Activated naive CD8-positive, alpha-beta T cell treated with anti-CD3 and anti-CD28 coated beads for 36 hours (primary cell): ENCODE results near the gene CR1. TPM values are rescaled to one million over a fixed set of nuclear protein-coding genes. Genes with fewer than 3 reads are reported as not detected.
A peak's percentile ranks its signal among the peaks of the same experiment; 100 is the strongest.
"Not testable (repeated sequence)": the region's sequence is repeated elsewhere in the genome, so short reads cannot be mapped to it uniquely, and the experiment has no call there.

Experiments used
- DNase-seq: peaks from one replicate; pipeline ENCODE4 v3.0.0; 2021
- H3K27ac Mint-ChIP-seq: one replicate; pipeline ENCODE4 v1.8.0; 2022; ENCODE audit warnings: mild to moderate bottlenecking, moderate library complexity, mixed read lengths
- H3K27me3 Mint-ChIP-seq: one replicate; pipeline ENCODE4 v1.8.0; 2022; ENCODE audit warnings: mild to moderate bottlenecking, mixed read lengths
- H3K36me3 Mint-ChIP-seq: one replicate; pipeline ENCODE4 v1.8.0; 2021; ENCODE audit warnings: mild to moderate bottlenecking, mixed read lengths
- H3K4me1 Mint-ChIP-seq: one replicate; pipeline ENCODE4 v1.8.0; 2021; ENCODE audit warnings: mixed read lengths
- H3K4me3 Mint-ChIP-seq: one replicate; pipeline ENCODE4 v1.8.0; 2022; ENCODE audit warnings: mild to moderate bottlenecking, moderate library complexity, mixed read lengths
- H3K9me3 Mint-ChIP-seq: one replicate; pipeline ENCODE4 v1.8.0; 2022; ENCODE audit warnings: mixed read lengths
- total RNA-seq, 2 experiments: library from RNA; stranded (reverse); gene quantifications; one replicate each; pipeline ENCODE4 v1.2.3, GENCODE V29; 2021

Gene CR1
- total RNA-seq, 2 experiments from 2014 or later, result not detected

DNA sequence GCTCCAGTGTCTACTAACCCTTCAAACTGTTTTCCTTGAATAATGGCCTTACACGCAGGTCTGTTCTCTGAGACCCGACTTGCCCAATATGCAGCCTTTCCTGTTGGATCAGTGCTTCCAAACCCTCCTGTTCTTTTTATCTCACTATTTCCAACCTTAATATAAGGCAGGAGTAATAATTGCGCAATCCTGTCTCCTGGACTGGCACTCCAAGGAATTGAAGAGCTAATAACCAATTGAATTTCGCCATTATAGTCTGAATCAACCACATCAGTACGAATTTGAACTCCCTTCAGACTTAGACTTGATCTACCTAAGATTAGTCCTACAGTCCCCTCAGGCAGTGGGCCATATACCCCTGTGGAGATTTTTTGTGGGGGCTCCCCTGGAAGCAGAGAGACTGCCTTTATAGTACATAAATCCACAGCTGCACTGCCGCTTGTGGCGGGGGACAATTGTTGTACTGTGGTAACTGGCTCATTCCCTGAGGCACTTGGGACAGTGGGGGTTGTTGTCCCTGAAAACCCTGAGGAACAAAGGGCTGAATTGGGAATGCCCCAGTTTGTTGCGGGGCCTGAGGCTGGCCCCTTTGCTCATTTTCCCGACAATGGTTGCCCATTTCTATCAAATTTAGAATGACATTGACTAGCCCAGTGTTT lies 142.7 kb downstream of the CR1 start:
- H3K27ac Mint-ChIP-seq, DNase-seq, H3K9me3 Mint-ChIP-seq, H3K4me1 Mint-ChIP-seq, H3K4me3 Mint-ChIP-seq, H3K36me3 Mint-ChIP-seq: not testable (repeated sequence)
- peaks cover 26% of the 10 kb centered on the region for H3K27me3 Mint-ChIP-seq

DNA sequence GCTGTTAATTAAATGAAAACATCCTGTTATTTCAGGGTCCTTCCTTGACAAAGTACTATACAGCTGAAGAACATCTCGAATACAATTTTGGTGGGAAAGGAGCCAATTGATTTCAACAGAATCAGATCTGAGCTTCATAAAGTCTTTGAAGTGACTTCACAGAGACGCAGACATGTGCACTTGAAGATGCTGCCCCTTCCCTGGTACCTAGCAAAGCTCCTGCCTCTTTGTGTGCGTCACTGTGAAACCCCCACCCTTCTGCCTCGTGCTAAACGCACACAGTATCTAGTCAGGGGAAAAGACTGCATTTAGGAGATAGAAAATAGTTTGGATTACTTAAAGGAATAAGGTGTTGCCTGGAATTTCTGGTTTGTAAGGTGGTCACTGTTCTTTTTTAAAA lies 143.4 kb downstream of the CR1 start:
- H3K36me3 Mint-ChIP-seq, H3K4me3 Mint-ChIP-seq, DNase-seq, H3K9me3 Mint-ChIP-seq, H3K4me1 Mint-ChIP-seq, H3K27ac Mint-ChIP-seq: not testable (repeated sequence)
- peaks cover 32% of the 10 kb centered on the region for H3K27me3 Mint-ChIP-seq

DNA sequence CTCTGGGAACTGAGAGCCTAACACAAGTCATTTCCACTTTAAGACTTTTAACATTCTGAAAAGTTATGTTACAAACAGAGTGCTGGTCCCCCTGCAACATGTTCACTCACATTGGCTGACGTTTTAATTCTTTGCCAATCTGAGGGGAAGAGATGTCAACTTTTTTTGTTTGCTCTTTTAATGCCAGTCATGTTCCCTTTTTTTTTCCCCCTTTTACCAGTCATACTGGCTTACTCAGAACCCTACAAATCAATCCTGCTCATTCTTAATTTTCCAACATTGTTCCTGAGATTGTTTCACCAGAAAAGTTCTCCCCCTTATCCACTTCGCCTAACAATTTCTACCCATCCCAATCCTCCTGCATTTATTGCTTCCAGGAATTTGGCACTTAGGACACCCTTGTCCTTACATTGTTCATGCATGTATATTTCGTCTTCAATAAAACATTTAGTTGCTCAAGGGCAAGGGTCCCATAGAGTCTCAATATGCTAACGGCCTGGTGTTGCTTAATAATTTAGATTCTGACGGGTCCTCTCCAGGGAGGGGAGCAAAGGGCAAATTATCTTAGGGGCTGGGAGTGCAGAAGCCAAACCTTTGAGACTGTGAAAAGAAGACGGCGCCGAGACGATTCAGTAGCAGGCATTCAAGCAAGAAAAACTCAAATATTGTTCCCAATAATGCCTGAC lies 148.4 kb downstream of the CR1 start:
- Mint-ChIP-seq H3K27me3 (peaks cover 37% of the 10 kb centered on the region), H3K27ac (no peak overlapping the region)

DNA sequence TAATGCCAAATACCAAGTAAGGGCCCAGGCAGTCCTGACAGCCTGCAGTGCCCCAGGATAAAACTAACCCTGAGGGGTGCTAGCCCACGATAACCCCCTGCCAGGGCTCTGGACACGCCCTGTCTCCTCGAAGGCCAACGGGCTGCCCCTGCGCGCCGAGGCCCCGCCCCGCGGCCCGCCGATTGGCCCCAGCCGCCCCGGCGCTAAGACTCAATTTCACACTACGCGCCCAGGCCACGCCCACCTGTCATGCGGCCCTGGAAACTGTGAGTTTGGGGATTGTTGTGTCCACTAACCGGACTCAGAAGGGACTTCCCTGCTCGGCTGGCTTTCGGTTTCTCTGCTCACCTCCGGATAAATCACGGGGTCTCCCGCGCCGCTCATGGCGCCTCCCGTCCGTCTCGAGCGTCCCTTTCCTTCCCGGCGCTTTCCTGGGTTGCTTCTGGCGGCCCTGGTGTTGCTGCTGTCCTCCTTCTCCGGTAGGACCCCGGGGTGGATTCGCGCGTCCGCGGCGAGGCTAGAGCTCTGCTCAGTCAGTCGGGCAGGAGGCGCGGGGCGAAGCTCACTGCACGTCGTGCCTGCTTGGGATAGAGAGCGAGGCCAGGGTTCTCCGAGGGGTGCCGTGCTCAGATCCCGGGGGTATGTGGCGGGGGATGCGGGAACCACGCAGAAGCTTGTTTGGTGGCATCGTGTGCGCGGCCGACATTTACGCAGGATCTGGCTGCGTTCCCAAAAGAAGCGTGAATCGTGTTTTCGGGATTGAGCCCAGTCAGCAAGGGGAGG lies 149.1 kb downstream of the CR1 start, which contains the start of gene CR1L:
Gene CR1L, plus strand, starts transcription at position 282 of the 783 bp plus-strand sequence. Its CDS starts 101 bp downstream, at position 383.
- Mint-ChIP-seq H3K27me3 (peaks cover 31% of the 10 kb centered on the region), H3K4me1 (peaks cover 9% of the 10 kb centered on the region), H3K36me3 (peaks cover 2% of the 10 kb centered on the region), H3K27ac (no peak within 1 kb of the TSS), H3K4me3 (peak within 1 kb of the TSS; percentile 74), H3K9me3 (no peaks in the 10 kb centered on the region)
- DNase-seq, result peak; percentile 86

More for the DNA sequence above, 148.4 kb downstream of the CR1 start:
- Mint-ChIP-seq H3K9me3 (no peaks in the 10 kb centered on the region), H3K4me3 (peak overlapping the region; percentile 74), H3K4me1 (peaks cover 9% of the 10 kb centered on the region), H3K36me3 (peaks cover 2% of the 10 kb centered on the region)
- DNase-seq, result no peak

DNA sequence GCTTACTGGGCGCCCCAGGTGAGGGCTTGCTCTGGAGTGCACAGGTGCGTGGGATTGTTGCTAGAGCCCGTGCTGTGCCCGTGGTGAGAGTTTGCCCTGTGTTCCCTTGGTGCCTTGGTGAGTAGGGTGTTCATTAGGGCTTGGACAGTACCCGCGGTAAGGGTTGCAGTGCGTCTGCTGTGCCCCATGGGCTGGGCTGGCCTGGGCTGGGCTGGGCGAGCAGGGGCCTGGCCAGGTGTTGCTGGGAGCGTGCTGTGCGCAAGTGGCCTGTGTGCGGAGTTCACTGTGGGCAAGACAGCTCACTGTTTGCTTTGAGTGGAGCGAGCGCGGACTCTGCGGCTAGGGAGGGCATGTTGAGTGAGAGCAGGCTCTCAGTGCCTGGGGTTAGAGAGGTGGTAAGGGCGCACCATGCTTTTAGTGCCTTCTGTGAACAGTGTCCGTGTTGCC lies 149.7 kb downstream of the CR1 start:
- peaks cover 2% of the 10 kb centered on the region for H3K36me3 Mint-ChIP-seq
- H3K27ac Mint-ChIP-seq, result no peak overlapping the region
- DNase-seq, result no peak
- no peak overlapping the region for H3K4me3 Mint-ChIP-seq
- H3K4me1 Mint-ChIP-seq, result peaks cover 14% of the 10 kb centered on the region
- H3K9me3 Mint-ChIP-seq, result no peaks in the 10 kb centered on the region
- H3K27me3 Mint-ChIP-seq, result peaks cover 30% of the 10 kb centered on the region

DNA sequence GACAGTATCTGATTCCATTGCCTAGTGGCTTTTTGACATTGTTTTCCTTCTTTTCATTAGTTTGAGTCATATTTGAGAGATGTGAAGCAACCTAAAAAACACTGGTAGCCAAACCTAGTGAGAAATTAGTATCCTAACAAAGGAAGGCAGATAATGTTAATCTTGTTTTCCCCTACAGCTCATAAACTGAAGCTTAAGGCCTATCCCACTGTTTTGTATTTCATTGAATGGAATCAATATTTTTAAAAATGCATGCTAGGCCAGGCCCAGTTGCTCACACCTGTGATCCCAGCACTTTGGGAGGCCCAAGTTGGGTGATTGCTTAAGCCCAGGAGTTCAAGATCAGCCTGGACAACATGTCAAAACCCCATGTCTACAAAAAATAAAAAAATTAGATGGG lies 150.2 kb downstream of the CR1 start:
- no peak overlapping the region for H3K4me3 Mint-ChIP-seq
- no peaks in the 10 kb centered on the region for H3K9me3 Mint-ChIP-seq
- no peak overlapping the region for H3K27ac Mint-ChIP-seq
- peaks cover 14% of the 10 kb centered on the region for H3K4me1 Mint-ChIP-seq
- DNase-seq, result no peak
- H3K27me3 Mint-ChIP-seq, result peaks cover 26% of the 10 kb centered on the region
- peaks cover 2% of the 10 kb centered on the region for H3K36me3 Mint-ChIP-seq

DNA sequence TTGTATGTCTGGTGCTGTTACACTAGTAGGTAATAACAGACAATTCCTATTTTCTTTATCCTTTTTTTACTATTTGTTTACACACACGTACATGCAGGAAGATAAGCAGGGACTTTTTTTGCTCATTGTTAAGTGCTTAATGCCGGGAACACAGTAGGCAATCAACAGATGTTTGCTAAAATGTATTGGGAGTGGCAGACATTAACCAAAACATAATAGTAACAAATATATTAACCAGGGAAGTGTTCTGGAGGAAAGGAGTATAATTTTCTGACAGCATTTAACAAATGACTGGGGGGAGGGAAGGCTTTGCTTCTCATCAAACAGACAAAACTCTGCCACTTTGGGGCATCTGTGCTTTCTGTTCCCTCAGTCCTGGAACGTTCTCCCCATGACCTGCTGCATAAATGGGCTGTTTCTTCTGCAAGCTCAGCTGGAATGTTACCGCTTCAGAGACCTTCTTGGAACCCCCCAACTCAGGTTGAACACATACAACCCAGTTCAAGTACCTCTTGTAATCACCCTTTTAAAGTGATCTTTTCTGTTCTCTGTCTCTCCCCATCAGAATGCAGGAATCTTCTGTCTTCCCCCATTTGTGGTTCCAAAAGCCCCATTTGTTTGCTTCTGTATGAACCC lies 151.1 kb downstream of the CR1 start:
- Mint-ChIP-seq H3K27ac (no peak overlapping the region), H3K4me1 (peaks cover 14% of the 10 kb centered on the region), H3K36me3 (peaks cover 2% of the 10 kb centered on the region), H3K9me3 (no peaks in the 10 kb centered on the region), H3K4me3 (no peak overlapping the region), H3K27me3 (peaks cover 24% of the 10 kb centered on the region)
- no peak for DNase-seq

DNA sequence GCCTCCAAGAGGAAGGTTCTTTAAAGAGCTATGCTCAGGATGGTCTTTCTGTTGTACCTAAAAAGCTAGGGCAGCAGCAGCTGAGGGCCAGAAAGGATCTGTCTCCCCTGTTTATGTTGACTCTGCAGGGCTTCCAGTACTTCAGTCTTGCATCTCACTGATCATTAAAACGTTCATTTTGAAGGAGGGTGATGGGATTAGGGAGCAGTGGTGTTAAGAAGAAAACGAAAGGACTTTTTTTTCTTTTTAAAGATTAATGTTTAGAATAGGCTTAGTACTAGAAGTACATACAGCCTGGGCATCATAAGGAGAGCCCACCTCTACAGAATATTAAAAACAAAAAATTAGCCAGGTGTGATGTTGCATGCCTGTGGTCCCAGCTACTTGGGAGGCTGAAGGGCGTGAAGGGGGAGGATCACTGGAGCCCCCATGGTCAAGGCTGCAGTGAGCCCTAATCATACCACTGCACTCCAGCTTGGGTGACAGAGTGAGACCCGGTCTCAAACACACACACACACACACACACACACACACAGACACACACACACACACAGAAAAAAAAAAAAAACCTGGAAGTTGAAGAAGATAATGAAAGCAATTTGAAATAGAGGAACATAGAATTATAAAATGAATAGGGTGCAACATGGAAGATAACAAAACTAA lies 151.8 kb downstream of the CR1 start:
- no peaks in the 10 kb centered on the region for H3K9me3 Mint-ChIP-seq
- no peak overlapping the region for H3K4me3 Mint-ChIP-seq

DNA sequence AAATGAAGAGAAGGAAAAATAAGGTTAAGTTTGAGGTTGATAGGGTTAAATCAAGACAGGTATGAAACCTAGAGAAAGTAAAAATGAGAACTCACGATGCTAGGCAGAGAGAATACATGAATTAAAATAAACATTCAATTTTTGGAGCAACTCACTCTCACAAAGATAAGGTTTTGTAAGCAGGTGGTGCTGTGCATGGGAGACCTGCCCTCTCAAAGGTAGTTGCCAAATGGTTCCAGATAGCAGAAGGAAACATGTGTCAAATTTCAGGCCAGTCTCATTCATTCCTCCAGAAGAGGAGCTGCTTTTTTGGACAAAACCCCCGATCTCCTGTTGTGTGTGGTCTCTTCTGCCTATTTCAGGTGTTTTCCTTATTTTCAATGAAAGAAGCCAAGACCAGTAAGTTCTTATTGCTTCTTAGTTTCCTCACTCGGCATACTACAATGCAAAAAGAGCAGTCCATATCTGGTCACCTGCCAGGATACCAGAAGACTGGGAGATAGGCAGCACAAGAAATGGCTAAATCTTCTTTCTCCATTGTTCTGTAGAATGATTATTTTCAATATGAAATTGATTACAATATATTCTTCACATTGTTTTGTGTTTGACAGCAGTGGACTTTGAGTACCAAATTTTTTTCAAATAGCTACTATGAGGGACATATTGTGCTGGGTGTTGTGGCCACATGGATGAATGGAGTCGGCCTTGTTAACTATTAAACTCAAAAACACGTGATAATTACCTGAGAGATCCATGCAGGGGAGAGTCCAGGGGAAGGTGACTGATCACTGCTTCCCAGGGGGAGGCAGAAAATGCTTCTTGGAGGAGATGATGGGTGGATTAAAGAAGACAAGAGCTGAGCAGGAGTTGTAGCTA lies 152.6 kb downstream of the CR1 start:
- Mint-ChIP-seq H3K4me3 (no peak overlapping the region), H3K4me1 (peaks cover 14% of the 10 kb centered on the region), H3K36me3 (peaks cover 2% of the 10 kb centered on the region), H3K27ac (no peak overlapping the region), H3K9me3 (no peaks in the 10 kb centered on the region), H3K27me3 (peaks cover 12% of the 10 kb centered on the region)
- no peak for DNase-seq

More for the DNA sequence above, 151.8 kb downstream of the CR1 start:
- peaks cover 2% of the 10 kb centered on the region for H3K36me3 Mint-ChIP-seq
- DNase-seq, result no peak
- no peak overlapping the region for H3K27ac Mint-ChIP-seq
- H3K27me3 Mint-ChIP-seq, result peaks cover 17% of the 10 kb centered on the region
- peaks cover 14% of the 10 kb centered on the region for H3K4me1 Mint-ChIP-seq

DNA sequence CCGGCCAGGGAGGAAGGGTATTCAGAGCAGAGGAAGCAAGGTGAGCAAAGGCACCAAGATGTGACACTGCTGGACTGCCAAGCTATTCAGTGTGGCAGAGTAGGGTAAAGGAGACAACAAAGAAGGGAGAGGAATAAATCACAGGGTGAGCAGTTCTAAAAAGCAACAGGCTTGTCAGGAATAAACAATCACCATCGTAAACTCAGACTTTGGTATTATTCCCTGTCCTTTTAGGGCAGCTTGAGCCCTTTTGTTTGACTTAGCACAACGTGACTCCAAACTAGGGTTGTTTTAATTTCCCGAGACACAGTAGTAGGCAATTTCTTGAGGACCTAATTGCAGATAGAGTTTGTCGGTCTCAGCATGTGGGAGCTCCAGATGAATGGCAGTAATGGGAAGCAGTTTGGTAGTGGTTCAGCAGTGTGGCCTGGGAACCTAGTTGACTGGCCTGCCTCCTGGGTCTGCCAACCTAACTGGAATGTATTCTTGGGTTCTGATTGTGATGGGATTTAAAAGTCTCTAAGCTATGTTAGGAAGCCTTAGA lies 153.3 kb downstream of the CR1 start:
- Mint-ChIP-seq H3K27ac (no peak overlapping the region), H3K36me3 (peaks cover 1% of the 10 kb centered on the region), H3K4me3 (no peak overlapping the region), H3K27me3 (peaks cover 6% of the 10 kb centered on the region), H3K9me3 (no peaks in the 10 kb centered on the region), H3K4me1 (peaks cover 12% of the 10 kb centered on the region)
- DNase-seq, result no peak

DNA sequence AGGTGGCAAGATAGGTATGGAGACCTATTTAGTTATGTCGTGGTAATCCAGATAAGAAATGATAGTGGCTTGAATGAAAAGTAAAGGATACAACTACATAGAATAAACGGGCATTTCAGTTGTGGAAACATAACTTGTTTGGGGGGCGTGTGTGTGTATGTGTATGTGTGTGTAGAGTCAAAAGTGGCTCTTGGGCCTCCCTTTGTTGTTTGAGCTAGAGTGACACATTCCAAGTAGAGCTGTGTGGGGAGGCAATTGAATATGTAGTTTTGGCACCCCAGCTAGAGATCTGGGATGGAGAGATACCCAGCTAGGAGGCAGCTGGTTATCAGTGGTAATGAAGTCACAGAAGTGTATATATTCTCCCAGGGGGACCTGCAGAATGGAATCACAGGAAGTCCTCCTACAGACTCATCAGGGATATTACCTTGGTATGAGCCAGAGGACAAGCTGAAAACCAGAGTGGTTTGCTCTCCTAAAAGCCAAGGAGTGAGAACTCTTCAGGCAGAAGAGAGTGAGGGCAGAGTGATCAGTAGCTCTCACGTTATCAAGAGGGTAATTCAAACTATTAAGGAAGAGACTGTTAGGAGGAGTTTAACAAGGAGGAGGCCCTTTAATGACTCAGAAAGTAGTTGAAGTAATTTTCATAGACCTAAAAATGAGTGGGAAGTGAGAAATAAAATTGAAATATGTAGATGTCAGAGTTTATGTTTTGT lies 154.1 kb downstream of the CR1 start:
- no peak for DNase-seq
- Mint-ChIP-seq H3K27ac (no peak overlapping the region), H3K4me3 (no peak overlapping the region), H3K36me3 (no peaks in the 10 kb centered on the region), H3K4me1 (peaks cover 9% of the 10 kb centered on the region), H3K27me3 (peaks cover 3% of the 10 kb centered on the region), H3K9me3 (no peaks in the 10 kb centered on the region)

DNA sequence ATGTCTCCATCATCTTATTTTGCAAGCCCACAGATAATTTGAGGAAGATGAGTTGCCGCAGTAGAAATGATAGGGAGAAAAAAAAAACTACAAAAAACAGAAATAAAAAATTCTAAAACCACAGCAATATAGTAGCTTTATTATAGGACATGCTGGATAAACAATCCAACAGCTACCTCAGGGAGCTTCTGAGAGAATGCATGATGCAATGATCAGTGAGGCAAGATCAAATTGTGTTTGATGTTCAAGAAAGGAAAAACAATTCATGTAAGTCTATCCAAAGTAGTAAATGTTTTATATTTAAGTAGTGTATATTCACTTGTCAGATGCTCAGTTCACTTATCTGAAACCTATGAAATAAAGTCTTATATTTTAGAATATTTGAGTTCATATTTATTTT lies 155.6 kb downstream of the CR1 start:
- no peaks in the 10 kb centered on the region for H3K36me3 Mint-ChIP-seq
- H3K27me3 Mint-ChIP-seq, result no peaks in the 10 kb centered on the region
- no peak overlapping the region for H3K27ac Mint-ChIP-seq
- DNase-seq, result no peak
- H3K4me3 Mint-ChIP-seq, result no peak overlapping the region
- peaks cover 6% of the 10 kb centered on the region for H3K4me1 Mint-ChIP-seq
- no peaks in the 10 kb centered on the region for H3K9me3 Mint-ChIP-seq

DNA sequence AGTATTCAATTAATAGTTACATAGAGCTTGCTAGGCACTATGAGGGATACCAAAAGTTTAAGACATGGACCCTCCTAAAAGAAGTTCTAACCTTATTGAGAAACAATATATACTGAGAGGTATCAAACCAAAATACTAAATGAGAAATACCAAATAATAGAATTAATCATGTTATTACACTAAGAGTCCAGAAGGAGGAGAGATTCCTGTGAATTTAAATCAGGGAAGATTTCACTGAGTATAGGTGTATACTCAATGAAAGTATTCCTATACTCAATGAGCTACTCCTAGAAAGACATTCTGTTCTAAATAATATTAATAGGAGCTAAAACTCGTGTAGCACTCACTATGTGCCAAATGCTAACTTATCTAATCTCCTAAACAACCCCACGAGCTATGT lies 158.4 kb downstream of the CR1 start:
- peaks cover 6% of the 10 kb centered on the region for H3K4me1 Mint-ChIP-seq
- no peak for DNase-seq
- no peak overlapping the region for H3K4me3 Mint-ChIP-seq
- H3K36me3 Mint-ChIP-seq, result no peaks in the 10 kb centered on the region
- peaks cover 6% of the 10 kb centered on the region for H3K27me3 Mint-ChIP-seq
- H3K9me3 Mint-ChIP-seq, result no peaks in the 10 kb centered on the region
- H3K27ac Mint-ChIP-seq, result no peak overlapping the region
